IPS-20b (cell line): ENCODE data around the gene GGT6.
"Not testable (repeated sequence)": the region's sequence is repeated elsewhere in the genome, so short reads cannot be mapped to it uniquely, and the experiment has no call there.

Experiments
- H3K27ac ChIP-seq: one replicate; pipeline ENCODE4 v1.5.1; 2013; ENCODE audit warnings: low read length
- H3K27me3 ChIP-seq: 2 replicates; pipeline ENCODE4 v1.6.1; 2013; ENCODE audit warnings: mild to moderate bottlenecking, low read length, inconsistent platforms; ENCODE audit not compliant: insufficient read depth
- H3K36me3 ChIP-seq: 2 replicates; pipeline ENCODE4 v1.6.1; 2013; ENCODE audit warnings: low read depth, mild to moderate bottlenecking, inconsistent platforms, low read length, moderate library complexity; ENCODE audit not compliant: insufficient read depth
- H3K4me1 ChIP-seq: 2 replicates; pipeline ENCODE4 v1.6.1; 2013; ENCODE audit warnings: mild to moderate bottlenecking, control low read depth, inconsistent platforms, low read length, moderate library complexity; ENCODE audit not compliant: insufficient read depth
- H3K4me3 ChIP-seq: 2 replicates; pipeline ENCODE4 v1.5.1; 2013; ENCODE audit warnings: mild to moderate bottlenecking, low read length, inconsistent platforms
- H3K9ac ChIP-seq: 2 replicates; pipeline ENCODE4 v1.6.1; 2013; ENCODE audit warnings: low read depth, mild to moderate bottlenecking, inconsistent platforms, low read length, moderate library complexity
- H3K9me3 ChIP-seq: 2 replicates; pipeline ENCODE4 v1.6.1; 2013; ENCODE audit warnings: mild to moderate bottlenecking, low read depth, low read length, inconsistent platforms; ENCODE audit not compliant: insufficient read depth

The GGT6 gene

GRCh38 chr17:4560421-4560820 lies at the start of gene GGT6:
Gene GGT6, minus strand, starts transcription at chr17:4560577. Its CDS starts 56 bp downstream, at chr17:4560521.
- peaks cover 3% of the 10 kb centered on the region; the same call in 1 of the 2 replicates for H3K4me1 ChIP-seq
- H3K9me3 ChIP-seq, result no peaks in the 10 kb centered on the region
- no peak within 1 kb of the TSS for H3K9ac ChIP-seq
- H3K27ac ChIP-seq, result no peak within 1 kb of the TSS
- no peaks in the 10 kb centered on the region for H3K36me3 ChIP-seq
- no peaks in the 10 kb centered on the region for H3K27me3 ChIP-seq
- no peak within 1 kb of the TSS for H3K4me3 ChIP-seq

- H3K9ac ChIP-seq, result no peak overlapping the region
- no peaks in the 10 kb centered on the region for H3K27me3 ChIP-seq
- H3K36me3 ChIP-seq, result no peaks in the 10 kb centered on the region
- peaks cover 4% of the 10 kb centered on the region; the same call in 1 of the 2 replicates for H3K4me1 ChIP-seq
- no peak overlapping the region for H3K4me3 ChIP-seq
- no peak overlapping the region for H3K27ac ChIP-seq
- no peaks in the 10 kb centered on the region for H3K9me3 ChIP-seq
Measured at GRCh38 chr17:4610162-4610561, 49.8 kb upstream of the GGT6 start.

- peaks cover 4% of the 10 kb centered on the region; the same call in 1 of the 2 replicates for H3K4me1 ChIP-seq
- no peaks in the 10 kb centered on the region for H3K9me3 ChIP-seq
- no peaks in the 10 kb centered on the region for H3K27me3 ChIP-seq
- H3K27ac ChIP-seq, result no peak overlapping the region
- no peak overlapping the region for H3K9ac ChIP-seq
- H3K36me3 ChIP-seq, result no peaks in the 10 kb centered on the region
- no peak overlapping the region for H3K4me3 ChIP-seq
Measured at GRCh38 chr17:4609761-4610160, 49.4 kb upstream of the GGT6 start.

GRCh38 chr17:4607773-4608187 lies 47.4 kb upstream of the GGT6 start:
- no peaks in the 10 kb centered on the region for H3K9me3 ChIP-seq
- H3K4me1 ChIP-seq, result peaks cover 4% of the 10 kb centered on the region; the same call in 1 of the 2 replicates
- H3K4me3 ChIP-seq, result no peak overlapping the region
- no peaks in the 10 kb centered on the region for H3K27me3 ChIP-seq
- no peak overlapping the region; the same call in 1 of the 2 replicates for H3K9ac ChIP-seq
- no peaks in the 10 kb centered on the region for H3K36me3 ChIP-seq
- no peak overlapping the region for H3K27ac ChIP-seq

- Histone ChIP-seq H3K9ac (no peak overlapping the region; the same call in 1 of the 2 replicates), H3K9me3 (no peaks in the 10 kb centered on the region), H3K4me3 (no peak overlapping the region), H3K36me3 (no peaks in the 10 kb centered on the region), H3K27ac (no peak overlapping the region), H3K4me1 (peaks cover 4% of the 10 kb centered on the region; the same call in 1 of the 2 replicates), H3K27me3 (no peaks in the 10 kb centered on the region)
Measured at GRCh38 chr17:4607261-4607741, 46.9 kb upstream of the GGT6 start.

GRCh38 chr17:4605826-4606225 lies 45.4 kb upstream of the GGT6 start:
- Histone ChIP-seq H3K4me1 (peaks cover 5% of the 10 kb centered on the region; the same call in 1 of the 2 replicates), H3K4me3 (no peak overlapping the region), H3K27ac (no peak overlapping the region), H3K36me3 (no peaks in the 10 kb centered on the region), H3K9ac (no peak overlapping the region), H3K9me3 (no peaks in the 10 kb centered on the region), H3K27me3 (no peaks in the 10 kb centered on the region)

GRCh38 chr17:4604736-4605135 lies 44.4 kb upstream of the GGT6 start:
- H3K4me3 ChIP-seq, H3K9ac ChIP-seq, H3K27ac ChIP-seq, H3K36me3 ChIP-seq, H3K27me3 ChIP-seq, H3K9me3 ChIP-seq: not testable (repeated sequence)
- peaks cover 14% of the 10 kb centered on the region; the same call in 1 of the 2 replicates for H3K4me1 ChIP-seq

- no peaks in the 10 kb centered on the region for H3K27me3 ChIP-seq
- H3K9me3 ChIP-seq, result no peaks in the 10 kb centered on the region
- H3K4me3 ChIP-seq, result no peak overlapping the region
- no peak overlapping the region for H3K27ac ChIP-seq
- H3K4me1 ChIP-seq, result peaks cover 19% of the 10 kb centered on the region; the same call in 1 of the 2 replicates
- no peaks in the 10 kb centered on the region for H3K36me3 ChIP-seq
- H3K9ac ChIP-seq, result no peak overlapping the region; the same call in 1 of the 2 replicates
Measured at GRCh38 chr17:4604111-4604644, 43.8 kb upstream of the GGT6 start.

- peaks cover 15% of the 10 kb centered on the region; the same call in 1 of the 2 replicates for H3K4me1 ChIP-seq
- no peak overlapping the region for H3K27ac ChIP-seq
- H3K9ac ChIP-seq, result no peak overlapping the region
- H3K27me3 ChIP-seq, result no peaks in the 10 kb centered on the region
- no peaks in the 10 kb centered on the region for H3K9me3 ChIP-seq
- no peaks in the 10 kb centered on the region for H3K36me3 ChIP-seq
- H3K4me3 ChIP-seq, result no peak overlapping the region
Measured at GRCh38 chr17:4602041-4602440, 41.7 kb upstream of the GGT6 start.

GRCh38 chr17:4601326-4601725 lies 40.9 kb upstream of the GGT6 start:
- H3K9ac ChIP-seq, result no peak overlapping the region
- no peak overlapping the region for H3K27ac ChIP-seq
- no peaks in the 10 kb centered on the region for H3K36me3 ChIP-seq
- no peaks in the 10 kb centered on the region for H3K9me3 ChIP-seq
- no peaks in the 10 kb centered on the region for H3K27me3 ChIP-seq
- no peak overlapping the region for H3K4me3 ChIP-seq
- H3K4me1 ChIP-seq, result peaks cover 15% of the 10 kb centered on the region; the same call in 1 of the 2 replicates

GRCh38 chr17:4600563-4600962 lies 40.2 kb upstream of the GGT6 start:
- Histone ChIP-seq H3K4me1 (peaks cover 15% of the 10 kb centered on the region; the same call in 1 of the 2 replicates), H3K9me3 (no peaks in the 10 kb centered on the region), H3K9ac (no peak overlapping the region), H3K36me3 (no peaks in the 10 kb centered on the region), H3K27me3 (no peaks in the 10 kb centered on the region), H3K4me3 (peak overlapping the region; percentile 47), H3K27ac (no peak overlapping the region)

- Histone ChIP-seq H3K36me3 (no peaks in the 10 kb centered on the region), H3K27me3 (no peaks in the 10 kb centered on the region), H3K27ac (no peak overlapping the region), H3K9me3 (no peaks in the 10 kb centered on the region), H3K4me1 (peaks cover 15% of the 10 kb centered on the region; the same call in 1 of the 2 replicates), H3K4me3 (peak overlapping the region; percentile 47), H3K9ac (no peak overlapping the region)
Measured at GRCh38 chr17:4599505-4600281, 39.3 kb upstream of the GGT6 start.
